GM19193 (cell line): ENCODE results near the gene SNAPC4.

ENCODE experiments used
- POLR2A ChIP-seq: IDR thresholded peaks from 4 replicates; pipeline ENCODE4 v1.6.1; 2011; ENCODE audit not compliant: insufficient read depth, insufficient read length; ENCODE audit errors: extremely low read depth

Gene SNAPC4

DNA sequence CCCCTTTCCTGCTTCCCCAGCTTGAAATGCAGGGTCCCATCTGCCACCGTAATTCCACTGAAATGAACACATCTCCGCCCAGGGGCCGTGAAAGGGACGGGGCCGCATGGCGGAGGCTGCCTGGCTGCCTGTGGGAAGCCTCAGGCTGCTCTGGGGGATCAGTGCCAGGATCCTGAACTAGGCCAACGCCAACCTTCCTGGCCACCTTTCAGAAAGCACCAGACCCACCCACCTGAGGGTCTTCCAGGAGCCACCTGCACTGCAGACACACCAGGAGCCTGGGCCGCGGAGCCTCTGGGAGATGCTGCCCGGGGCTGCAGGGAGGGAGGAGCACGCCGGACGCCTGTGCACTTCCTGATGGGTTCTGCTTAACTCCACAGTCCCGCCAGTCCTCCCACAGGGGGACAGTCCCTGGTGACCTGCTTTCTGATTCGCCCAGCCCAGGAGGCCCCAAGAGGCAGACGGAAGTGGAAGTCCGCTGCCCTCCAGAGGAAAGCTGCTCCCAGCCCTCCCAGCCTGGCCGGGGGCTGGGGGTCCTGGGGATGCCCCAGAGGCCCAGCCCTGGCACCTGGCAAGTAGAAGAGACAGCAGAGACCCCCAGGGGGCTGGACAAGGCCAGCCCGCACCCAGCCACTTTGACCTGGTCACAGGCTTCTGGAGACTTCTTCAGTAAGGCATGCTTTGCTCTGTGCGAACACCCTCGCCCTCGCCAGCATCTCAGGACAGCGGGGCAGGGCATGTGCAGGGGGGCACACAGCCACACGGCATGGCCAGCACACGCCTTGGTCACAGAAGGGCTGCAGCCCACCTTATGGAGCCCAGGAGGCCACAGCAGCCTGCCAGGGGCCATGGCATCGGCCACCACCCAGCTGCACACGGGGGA lies 26.4 kb downstream of the SNAPC4 start, which contains the start of gene CARD9:
Gene CARD9 (minus strand): TSS at position 370 of the 883 bp plus-strand sequence. CDS start 1,591 bp downstream, outside the sequence.
- no peak for TF ChIP-seq POLR2A

DNA sequence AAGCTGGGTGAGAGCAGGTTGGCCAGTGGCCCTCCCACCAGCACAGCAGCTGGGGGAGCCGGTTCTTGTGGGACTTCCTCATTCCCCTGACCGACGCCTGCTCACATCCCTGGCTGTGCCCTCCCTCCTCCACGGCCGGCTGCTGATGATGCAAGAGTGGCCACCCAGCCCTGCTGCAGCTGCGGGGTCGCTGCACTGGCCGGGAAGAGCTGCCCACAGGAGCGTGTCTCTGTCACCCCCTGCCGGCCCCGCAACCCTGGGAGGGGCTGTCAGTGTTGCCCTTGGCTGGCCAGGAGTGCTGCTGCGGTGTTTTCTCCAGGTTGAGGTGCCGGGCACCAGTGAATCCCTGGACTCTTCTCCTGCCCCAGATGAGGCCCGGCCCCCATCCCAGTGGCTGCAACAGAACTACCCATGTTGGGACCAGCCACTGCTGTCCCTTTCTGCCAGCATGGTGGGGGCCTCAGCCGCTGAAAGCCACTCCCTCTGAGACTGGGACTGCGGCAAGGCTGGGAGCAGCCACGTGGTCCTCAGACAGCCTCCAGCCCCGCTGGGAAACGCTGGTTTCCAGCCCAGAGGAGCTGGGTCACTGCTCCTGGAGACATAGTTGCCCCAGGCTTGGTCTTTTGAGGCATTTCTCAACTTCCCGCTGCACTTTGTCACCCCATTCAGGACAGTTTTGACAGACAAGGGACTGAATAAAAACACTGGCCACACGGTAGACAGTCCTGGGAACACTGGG lies 27.2 kb downstream of the SNAPC4 start:
- TF ChIP-seq POLR2A, result no peak

DNA sequence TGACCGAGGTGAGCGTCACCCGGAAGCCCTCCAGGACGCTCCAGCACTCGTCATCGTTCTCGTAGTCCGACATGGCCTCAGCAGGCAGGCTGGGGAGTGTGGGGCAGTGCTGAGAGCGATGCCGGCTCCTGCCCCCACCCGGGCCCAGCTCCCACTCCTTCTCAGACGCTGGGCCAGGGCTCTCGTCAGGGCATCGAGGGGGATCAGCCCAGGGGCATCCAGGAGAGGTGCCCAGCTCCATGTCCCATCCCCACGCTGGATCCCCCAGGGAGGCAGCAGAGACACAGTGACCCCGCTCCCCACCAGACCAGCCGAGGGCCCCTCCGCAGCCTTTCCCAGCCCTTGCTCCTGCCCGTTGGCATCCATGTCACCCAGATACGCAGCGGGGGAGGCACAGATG lies 28.0 kb downstream of the SNAPC4 start:
- no peak for TF ChIP-seq POLR2A

DNA sequence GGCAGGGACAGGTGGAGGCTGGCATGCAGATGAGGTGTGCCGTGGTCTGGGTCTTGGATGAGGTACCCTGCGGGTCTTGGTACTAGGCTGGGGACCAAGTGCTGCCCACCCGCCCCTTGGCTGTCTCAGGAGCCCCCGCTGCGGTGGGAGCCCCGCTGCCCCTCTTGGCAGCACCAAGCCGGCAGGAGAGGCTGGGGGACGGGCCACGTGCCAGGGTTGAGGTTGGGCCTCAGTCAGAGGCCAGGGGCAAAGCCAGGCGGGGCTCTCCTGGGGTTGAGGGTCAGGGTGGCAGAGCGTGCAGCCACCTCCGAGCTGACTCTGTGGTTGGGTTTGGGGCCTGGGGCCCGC lies 28.5 kb downstream of the SNAPC4 start:
- TF ChIP-seq POLR2A, result no peak

DNA sequence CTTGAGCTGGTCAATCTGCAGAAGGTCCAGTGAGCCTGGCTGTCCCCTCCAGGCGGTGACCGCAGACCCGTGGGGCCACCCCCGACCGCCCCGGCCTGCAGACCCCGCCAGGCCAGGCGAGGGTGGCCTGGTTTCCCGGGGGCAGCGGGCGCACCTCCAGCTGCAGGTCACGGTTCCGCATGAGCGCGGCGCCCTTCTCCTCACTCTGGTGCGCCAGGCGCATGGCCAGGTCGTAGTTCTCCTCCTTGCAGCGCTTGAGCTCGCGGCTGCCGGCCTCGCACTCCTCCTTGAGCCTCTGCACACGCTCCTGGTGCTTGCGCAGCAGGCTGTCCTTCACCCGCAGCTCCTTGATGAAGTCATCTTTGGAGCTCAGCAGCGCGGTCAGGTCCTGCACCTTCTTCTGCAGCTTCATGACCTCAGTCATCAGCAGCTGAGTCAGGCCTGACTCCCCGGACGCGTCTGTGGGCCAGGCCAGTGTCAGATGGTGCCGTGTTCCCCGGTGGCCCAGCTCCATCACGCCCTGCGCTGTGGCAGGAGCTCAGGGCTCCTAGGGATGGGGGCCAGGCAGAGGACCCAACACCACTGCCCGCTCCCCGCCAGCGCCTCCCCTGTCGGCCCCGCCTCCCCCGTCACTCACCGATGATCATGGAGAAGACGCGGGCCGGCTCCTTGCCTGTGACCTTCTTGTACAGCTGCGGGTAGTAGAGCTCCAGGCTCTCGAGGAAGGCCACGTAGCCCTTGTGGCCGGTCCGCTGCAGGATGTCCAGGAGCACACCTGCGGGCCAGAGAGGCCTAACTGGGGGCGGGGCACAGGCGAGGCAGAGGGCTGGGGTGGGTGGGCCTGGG lies 29.1 kb downstream of the SNAPC4 start:
- no peak for TF ChIP-seq POLR2A

DNA sequence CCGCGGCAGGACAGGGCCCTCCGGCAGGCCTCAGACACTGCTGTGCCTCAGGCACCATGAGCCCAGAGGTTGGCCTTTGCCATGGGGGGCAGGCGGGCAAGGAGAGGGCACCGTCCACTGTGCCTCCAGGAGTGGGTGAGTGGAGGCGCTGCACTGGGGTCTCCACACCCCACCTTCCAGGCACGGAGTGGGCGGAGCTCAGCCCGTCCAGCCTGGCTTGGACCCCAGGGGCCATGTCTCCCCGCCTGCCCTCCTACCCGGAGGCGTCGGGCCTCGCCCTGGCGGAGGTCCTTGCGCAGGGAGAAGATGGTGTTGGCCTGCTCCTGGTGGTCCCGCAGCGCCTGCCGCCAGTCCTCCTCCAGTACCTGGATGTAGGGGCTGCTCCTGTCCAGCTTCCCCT lies 29.9 kb downstream of the SNAPC4 start:
- no peak for TF ChIP-seq POLR2A

DNA sequence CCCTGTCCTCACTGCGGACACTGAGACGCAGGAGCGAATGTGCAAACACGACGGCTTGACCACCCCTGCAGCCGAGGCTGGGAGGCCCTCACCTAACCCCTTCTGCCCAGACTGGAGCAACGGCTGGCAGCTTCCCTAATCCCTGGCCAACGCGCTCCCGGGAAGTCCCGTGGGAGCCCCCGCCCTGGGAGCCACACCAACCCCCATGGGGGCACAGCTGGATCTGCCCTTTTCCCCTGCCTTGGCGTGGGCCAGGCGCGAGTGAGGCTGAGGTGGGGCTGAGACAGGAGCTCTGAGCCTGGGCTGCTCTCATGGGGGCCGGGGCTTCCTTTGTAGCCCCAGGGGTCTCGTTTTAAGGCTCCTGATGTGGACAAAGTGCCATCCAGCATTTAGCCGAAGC lies 31.8 kb downstream of the SNAPC4 start:
- no peak for TF ChIP-seq POLR2A

DNA sequence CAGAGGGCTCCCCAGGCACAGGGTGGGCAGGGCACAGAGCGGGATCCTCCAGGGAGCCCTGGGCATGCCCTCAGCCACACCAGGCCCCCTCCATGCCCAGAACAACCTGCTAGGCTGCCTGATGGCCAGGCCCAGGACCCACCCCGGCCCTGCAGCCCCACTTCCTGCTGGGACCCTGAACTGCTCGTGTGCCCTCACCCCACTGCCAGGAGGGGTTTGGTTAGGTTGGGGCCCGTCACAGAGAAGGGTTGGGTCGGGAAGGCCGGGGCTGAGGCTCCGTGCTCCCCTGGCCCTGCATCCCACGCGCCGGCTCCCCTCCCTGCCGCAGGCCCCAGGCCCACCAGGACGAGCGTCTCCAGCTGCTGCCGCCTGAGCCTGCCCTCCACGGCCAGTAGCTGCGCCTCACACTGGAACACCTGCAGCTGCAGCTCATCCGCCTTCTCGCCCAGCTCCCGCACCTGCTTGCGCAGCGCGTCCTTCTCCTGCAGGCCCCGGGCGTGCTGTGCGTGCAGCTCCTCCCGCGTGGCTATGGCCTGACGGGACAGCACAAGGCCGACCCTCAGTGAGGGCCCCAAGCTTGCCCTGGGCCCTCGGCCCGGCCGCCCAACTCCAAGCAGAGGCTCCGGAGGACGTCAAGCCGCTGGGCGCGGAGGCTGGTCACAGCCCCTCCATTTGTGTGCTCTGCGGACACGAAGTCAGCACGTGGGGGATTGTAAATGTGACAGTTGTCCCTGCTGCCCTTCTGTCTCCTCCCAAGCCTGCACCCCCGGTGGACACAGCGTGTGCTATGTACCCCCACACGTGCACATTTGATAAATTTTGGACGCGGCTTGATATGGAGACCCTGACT lies 32.4 kb downstream of the SNAPC4 start:
- TF ChIP-seq POLR2A, result no peak

DNA sequence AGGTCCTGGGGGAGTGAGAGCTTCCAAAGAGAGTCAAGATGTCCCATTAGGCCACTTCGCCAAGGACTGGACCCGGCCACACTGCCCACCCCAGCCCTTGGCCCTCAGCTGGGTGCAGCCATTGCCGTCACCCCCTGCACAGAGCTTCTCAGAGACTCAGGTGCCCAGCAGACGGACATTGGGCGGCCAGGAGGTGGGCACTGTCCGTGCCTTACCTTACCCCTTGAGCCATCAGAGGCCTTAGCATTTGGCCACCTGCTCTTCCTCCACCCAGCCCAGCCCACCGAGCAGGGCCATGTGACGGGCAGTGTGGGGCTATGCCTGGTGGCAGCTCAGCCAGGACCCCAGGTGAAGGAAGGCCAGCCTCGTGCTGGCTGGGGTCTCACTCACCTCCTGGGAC lies 33.1 kb downstream of the SNAPC4 start:
- no peak for TF ChIP-seq POLR2A

DNA sequence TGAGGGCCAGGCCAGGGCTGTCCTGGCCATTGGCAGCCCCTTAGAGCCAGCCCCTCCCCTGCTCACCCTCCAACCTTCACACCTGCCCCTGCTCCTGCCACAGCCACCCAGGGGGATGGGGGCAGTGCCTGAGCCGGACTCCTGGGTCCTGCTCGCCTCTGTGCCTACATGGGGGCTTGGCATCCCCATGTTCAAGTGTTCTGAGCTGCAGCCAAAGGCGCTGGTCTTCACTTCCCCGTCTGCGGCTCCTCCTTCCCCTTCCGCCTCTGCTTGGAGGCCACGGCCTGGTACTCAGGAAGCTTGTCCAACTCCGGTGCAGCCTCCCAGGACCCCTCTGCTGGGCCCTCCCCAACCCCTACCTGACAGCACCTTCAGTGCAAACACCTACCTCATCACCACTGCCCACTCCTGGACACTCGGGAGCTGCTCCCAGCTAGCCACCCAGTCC lies 34.2 kb downstream of the SNAPC4 start:
- TF ChIP-seq POLR2A, result no peak

DNA sequence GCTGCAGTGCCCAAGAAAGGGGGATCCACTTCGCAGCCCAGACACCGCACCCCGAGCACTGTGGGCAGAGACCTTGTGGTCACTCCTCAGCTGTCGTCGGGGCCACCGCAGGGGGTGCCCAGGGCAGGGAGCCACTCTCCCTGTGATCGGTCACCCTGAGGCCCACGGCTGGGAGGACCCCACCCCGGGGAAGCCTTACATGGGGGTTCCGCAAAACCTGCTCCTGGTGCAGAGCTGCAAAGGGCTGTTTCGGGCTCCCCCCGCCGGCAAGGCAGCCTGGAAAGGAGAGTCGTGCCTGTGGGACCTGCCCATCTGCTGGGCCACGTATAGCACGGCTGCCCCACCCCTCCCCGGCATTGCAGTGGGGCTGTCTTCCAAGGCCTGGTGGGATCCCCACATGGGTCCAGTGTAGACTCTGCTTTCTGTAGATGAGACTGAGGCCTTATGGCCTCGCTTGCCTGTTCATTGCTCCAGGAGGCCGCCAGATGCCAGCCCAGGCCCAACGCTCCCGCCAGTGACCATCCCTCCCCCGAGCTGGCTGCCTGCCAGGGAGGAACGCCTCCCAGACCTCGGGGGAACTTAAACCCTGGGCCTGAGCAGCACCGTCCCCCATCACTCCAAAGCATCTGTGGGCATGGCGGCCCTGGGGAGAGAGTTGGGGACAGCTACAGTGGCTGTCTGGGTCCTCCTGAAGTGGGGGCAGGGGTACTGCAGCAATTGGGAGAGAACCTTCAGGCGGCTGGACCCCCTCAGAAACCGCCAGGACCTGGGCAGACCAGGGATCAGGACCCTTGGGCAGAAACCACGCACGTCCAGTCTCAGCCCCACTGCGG lies 34.8 kb downstream of the SNAPC4 start:
- TF ChIP-seq POLR2A, result no peak

DNA sequence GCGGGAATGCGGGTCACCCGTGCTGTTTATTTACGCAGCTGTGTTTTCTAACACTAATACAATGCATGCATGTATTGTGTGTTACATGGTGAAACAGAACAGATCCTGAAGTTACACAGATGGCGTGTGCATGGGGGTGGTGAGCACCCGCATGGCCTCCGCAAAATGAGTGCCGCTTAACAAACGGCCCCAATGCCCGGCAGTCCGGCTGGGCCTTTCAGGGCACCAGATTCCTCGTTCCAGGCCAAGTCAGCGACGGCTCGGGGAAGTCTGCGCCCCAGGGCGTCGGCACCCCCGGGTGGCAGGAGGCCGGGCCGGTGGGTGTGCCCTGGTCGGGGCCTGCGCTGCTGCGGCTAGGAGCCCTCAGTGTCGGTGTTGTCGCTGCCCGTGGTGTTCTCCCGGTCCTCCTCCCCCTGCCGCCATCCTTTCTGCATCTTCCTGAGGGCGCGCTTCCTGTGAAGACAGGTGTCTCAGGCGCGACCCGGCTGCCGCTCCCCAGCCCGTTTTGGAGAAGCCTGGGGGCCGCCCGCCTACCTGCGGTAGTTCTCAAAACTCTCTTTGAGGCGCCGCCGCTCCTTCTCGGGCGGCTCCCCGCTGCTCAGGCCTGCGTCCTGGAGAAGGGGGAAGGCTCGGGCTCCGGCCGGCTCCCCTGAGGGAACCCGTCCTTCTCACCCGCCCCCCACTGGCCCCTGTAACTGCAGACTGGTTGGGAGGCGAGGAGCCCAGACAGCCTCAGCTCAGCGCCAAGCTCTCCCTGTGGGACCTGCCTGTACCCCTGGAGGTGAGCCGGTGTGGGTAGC lies 35.8 kb downstream of the SNAPC4 start:
- no peak for TF ChIP-seq POLR2A
